NCI-H2171 (cell line): Measurements from ENCODE around the gene ADGRV1.
"Not testable (repeated sequence)": the region's sequence is repeated elsewhere in the genome, so short reads cannot be mapped to it uniquely, and the experiment has no call there.

Experiments
- DNase-seq: peaks from one replicate; lab custom pipeline; 2025; lab: John Stamatoyannopoulos, UW

Gene ADGRV1

DNA sequence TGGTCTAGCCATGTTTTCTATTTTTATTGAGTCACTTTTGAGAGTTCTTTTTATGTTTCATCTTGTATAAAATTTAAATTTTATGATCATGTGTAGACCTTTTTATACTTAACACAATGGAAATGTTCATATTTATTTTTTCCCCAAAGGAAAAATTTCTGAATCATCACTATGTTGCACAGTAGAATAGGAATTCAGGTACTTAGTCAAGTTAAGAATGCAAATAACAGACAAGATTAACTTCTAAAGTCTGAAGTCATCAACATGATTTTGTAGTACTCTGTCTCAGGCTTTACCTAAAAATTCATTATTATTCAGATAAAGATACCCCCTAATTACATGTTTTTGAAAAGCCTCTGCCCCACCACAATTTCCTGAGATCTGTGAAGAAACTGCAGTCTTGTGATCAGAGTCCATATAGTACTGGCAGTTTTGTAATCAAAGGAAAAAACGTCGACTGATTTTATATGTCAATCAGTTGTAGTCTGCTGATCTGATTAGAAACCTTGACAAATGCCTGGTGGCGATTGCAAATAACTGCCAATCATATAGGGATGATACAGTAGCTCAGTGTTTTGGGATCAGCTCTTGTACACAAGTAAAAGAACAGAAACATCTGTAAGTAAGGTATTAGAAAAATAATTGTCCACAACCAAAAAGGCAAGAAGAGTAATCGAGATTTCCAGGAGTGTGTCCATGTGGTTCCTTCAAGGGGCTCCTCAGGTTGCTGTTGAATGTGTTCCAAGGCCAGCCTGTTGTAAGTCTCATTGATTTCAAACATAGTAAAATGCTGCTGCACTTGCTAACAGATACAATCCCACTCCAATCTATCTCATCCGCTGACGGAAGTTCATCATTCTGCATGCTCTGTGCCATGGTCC, 472.2 kb downstream of the ADGRV1 start:
- DNase-seq: no peak

DNA sequence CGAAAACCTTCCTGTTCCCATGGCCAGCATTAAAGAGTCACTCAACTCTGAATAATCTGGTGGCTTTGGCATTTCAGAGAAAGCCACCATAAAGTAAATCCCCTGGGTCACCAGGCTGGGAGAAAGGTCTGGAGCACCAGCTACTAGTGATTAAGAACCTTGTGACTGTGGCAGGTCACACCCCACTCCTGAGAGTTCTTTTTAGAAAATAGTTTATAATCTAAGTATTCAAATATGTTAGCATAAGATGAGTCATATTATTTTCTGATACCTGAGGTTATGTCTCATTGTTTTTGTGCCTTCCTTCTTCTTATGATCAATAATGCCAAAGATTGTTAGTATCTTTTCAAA, 472.8 kb downstream of the ADGRV1 start:
- DNase-seq: no peak

DNA sequence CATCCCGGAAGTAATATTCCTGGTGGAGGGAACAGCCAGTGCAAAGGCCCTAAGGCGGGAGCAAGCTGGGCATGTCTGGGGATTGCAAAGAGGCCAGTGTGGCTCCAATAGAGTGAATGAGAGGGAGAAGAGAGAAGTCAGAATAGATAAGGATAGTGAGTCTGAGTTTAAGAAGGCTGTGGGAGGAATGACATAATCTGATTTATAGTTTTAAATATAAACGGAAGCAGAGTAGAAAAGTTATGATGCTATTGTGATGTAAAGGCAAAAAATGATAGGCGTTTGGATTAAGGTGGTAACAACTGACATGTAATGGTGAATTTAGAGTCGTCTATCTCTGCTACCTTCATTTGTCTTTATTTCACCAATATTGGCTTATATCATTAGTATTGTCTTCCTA, 473.5 kb downstream of the ADGRV1 start:
- DNase-seq: no peak

DNA sequence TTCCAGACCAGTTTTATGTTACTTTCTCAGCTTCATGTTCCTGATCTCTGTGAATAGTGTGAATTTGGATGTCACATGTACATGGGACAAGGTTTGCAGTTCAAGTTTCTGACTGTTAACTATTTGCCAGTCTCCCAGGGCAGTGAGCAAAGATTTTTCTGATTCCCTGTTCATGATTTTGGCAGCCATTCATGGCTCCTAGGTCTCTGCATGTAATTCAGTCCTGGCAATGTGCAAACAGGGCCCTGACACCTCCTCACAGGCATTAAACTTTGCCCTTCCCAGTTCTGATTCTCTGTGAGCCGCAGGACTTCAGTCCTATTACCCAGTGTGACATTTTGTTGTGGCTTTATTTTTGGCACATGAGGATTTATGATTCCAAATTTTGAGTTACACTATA, 474.8 kb downstream of the ADGRV1 start:
- DNase-seq: no peak

GRCh38 chr5:91038180-91038808, 479.7 kb downstream of the ADGRV1 start:
- DNase-seq: peak; percentile 79

DNA sequence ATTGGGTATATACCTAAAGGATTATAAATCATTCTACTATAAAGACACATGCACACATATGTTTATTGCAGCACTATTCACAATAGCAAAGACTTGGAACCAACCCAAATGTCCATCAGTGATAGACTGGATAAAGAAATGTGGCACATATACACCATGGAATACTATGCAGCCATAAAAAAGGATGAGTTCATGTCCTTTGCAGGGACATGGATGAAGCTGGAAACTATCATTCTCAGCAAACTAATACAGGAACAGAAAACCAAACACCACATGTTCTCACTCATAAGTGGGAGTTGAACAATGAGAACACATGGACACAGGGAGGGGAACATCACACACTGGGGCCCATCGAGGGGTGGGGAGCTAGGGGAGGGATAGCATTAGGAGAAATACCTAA, 482.5 kb downstream of the ADGRV1 start:
- not testable (repeated sequence) for DNase-seq

- no peak for DNase-seq
Measured at GRCh38 chr5:91042247-91042935, 483.8 kb downstream of the ADGRV1 start.

GRCh38 chr5:91042936-91043255, 484.3 kb downstream of the ADGRV1 start:
- DNase-seq: no peak

GRCh38 chr5:91048073-91048472, 489.5 kb downstream of the ADGRV1 start:
- no peak for DNase-seq

- no peak for DNase-seq
Measured at GRCh38 chr5:91049112-91049511, 490.5 kb downstream of the ADGRV1 start.

DNA sequence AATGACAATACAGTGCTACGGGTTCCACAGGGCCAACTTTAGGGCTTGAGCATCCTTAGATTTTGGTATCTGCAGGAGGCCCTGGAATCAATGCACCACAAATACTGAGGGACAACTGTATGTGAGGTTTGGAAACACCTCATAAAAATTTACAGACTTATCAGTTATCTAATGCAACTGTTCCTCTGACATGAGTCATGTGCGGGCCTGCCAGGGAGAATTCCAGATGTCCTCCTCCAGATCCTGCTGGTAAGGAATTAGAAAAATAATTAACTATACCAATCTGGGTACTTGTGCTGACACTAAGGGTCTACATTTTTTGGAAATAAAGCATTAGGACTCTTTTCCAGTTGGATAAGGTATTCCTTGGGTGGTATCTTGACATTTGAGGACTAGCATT, 491.2 kb downstream of the ADGRV1 start:
- peak; percentile 10 for DNase-seq

- not testable (repeated sequence) for DNase-seq
Measured at GRCh38 chr5:91052411-91052810, 493.8 kb downstream of the ADGRV1 start.

DNA sequence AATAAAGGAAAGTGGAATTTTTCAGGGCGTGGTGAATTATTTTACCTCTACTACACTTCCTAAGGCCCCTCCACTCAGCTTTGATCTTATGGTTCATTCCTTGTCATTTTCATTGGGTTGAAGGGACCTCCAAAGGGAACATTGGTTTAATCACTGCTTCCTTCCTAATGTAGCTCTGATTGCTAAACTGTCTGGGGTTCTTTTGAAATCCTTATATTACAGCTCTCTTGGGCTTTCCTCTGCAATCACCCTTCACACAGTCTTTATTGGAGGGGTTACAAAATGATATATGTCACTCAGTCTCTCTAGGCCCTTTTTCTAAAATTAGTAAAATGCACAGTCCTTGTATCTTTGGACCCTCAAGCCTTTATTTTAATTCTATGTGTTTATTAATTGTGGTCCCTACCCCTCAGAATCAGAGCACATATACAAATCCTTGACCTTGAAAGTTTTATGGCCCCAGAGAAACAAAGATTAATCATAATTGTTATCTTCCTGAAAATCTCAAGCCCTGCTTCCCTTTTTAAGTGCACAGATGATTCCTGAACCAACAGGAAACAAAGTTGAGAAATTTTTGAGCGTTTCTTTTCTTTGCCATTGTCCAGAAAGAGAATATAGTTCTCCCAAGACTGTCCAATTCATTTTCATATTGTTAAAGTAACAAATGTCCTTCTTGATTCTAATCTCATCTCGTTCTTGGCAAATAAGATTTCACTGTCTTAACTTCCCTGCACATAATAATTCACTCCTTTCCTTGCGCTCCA, 494.6 kb downstream of the ADGRV1 start:
- DNase-seq: no peak

- no peak for DNase-seq
Measured at GRCh38 chr5:91053741-91054025, 495.1 kb downstream of the ADGRV1 start.

- DNase-seq: no peak
Measured at GRCh38 chr5:91058155-91058554, 499.6 kb downstream of the ADGRV1 start.

DNA sequence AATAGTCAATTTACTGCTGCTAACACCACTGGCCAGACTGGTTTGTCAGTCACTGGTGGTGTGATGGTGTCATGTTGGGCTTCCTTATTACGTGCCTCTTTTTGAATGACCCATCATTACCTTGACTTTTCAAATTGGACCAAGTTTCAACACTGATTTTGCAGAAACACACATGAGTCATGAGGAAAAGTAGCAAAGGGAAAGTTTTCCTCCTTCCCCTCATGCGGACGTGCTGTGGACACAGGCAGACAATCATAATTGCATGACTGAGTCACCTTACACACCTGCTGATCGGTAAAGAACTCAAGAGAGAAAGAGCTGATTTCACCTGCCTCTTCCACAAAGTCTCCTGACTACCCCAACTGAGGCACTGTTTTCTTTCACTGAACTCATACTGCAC, 500.0 kb downstream of the ADGRV1 start:
- no peak for DNase-seq

DNA sequence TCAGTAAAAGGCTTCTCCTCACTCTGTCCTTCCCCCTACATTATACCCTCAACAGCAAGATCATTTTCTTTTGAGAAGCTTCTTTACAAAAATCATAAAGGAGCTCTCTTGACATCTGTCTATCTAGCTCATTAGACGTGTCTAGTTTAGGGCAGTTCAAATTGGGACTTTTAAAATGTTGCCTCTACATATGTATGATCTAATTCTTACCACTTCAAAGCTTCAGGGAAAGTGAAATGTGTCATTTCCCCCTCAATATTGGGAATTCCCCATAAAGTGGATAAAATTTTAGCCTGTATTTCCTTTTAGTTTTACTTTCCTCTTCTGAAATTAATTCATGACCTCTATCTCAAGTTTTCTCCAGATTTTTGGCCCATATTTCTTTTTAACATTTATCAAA, 500.8 kb downstream of the ADGRV1 start:
- DNase-seq: no peak

- no peak for DNase-seq
Measured at GRCh38 chr5:91061094-91061493, 502.5 kb downstream of the ADGRV1 start.

GRCh38 chr5:91061946-91062562, 503.5 kb downstream of the ADGRV1 start:
- DNase-seq: no peak

GRCh38 chr5:91063098-91063690, 504.6 kb downstream of the ADGRV1 start:
- DNase-seq: not testable (repeated sequence)

DNA sequence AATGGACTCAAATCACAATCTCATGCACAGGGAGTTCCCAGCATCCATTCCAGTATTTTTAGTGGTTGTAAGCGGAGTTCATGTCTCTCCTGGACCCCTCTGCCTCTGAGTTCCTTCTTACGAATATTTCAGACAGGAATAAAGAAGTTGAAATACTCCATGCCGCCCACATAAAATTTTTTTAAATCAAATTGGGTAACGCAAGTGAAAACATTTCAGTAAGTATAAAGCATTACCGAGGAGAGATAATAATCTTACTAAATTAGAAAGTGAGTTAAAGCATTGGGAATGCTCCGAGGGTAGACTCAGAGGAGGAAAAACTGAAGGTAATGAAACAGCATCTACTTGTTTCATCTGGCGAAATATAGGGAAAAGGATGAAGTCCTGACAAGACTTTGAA, 506.9 kb downstream of the ADGRV1 start:
- DNase-seq: no peak

DNA sequence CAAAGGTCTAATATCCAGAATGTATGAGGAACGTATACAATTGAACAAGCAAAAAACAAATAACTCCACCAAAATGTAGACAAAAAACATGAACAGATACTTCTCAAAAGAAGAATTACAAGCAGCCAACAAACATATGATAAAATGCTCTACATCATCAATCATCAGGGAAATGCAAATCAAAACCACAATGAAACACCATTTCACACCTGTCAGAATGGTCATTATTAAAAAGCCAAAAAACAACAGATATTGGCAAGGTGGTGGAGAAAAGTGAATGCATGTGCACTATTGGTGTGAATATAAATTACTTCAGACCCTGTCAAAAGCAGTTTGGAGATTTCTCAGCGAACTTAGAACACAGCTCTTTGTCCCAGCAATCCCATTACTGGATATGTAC, 510.8 kb downstream of the ADGRV1 start:
- DNase-seq: no peak
